ENCODE measurements around the gene LIMD2. TPM values are rescaled to one million over a fixed set of nuclear protein-coding genes. Genes with fewer than 3 reads are reported as not detected.

LIMD2 gene
- total and polyA plus RNA-seq, 2 of the 8 experiments (the other 6 are each of a cell fraction or from before 2014, with no cell fraction given) = 72.0 to 77.2 TPM

DNA sequence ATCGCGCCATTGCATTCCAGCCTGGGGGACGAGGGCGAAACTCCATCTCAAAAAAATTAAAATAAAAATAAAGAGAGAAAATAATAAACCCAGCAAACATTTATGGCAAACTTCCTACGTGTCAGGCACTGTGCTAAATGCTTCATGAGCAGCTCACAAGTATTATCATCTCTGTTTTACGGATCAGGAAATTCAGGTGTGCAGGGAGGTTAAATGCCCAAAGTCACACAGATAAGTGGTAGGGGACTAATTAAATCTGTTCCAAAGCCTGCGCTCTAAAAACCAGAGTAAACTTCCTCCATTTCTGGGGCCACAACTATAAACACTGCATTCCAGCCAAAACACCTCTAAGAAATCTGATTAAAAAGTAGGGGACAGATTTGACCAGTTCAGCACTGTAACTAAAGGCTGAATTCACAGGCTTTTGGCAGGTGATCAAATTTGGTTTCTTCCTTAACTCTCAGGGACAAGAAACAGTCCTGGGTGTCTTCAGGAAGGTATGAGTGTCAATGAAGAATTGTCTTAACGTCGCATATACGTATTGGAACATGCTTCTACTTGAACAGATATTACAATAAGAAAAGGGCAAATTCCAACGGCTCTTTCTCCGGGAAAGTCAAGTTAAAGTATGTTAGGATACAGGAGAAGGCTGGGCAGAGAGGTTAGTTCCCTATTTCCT lies 40.7 kb upstream of the LIMD2 start:
- WGBS, 2 experiments (ENCODE audit: extremely low coverage in 1 of 2, insufficient coverage in 1 of 2, insufficient read length in 1 of 2, insufficient replicate concordance in 2 of 2, low coverage in 1 of 2, low lambda C conversion rate in 2 of 2, missing lambda C conversion rate in 1 of 2) = 48% methylated on average over 12 of the region's 12 CpGs; no CpG with 5 or more reads in 1 of the 2 experiments
- Histone ChIP-seq H3K27ac (ENCODE audit: low read depth, low read length) (no peak overlapping the region), H2AK5ac (ENCODE audit: low read depth, low read length) (no peak overlapping the region), H3K4me3 (ENCODE audit: extremely low read depth in 1 of 4, insufficient read depth in 2 of 4, low read depth in 3 of 4, low read length in 4 of 4) (peak overlapping the region; percentile 56 to 95 (median 88)), H2AFZ (ENCODE audit: low read length) (0 out of 2 replicates have a peak overlapping the region, but pooled peaks have one; percentile 22), H3K4ac (replicated peaks; ENCODE audit: insufficient read length, low read depth, low read length) (no peak overlapping the region), H3K79me2 (ENCODE audit: control insufficient read depth in 1 of 2, insufficient read depth in 2 of 2, low read length in 2 of 2) (peaks cover 0 to 10% of the 10 kb centered on the region in 2 experiments; a peak in 2 of 4 replicates), H3K79me1 (ENCODE audit: low read depth, low read length) (no peaks in the 10 kb centered on the region; the same call in 1 of the 2 replicates), H3K9ac (replicated peaks in 1 of 4; ENCODE audit: extremely low read depth in 1 of 4, low read depth in 3 of 4, low read length in 3 of 4) (peak overlapping the region in 3 of 4 experiments; percentile 5 to 74 (median 69); a peak in 4 of 7 replicates), H4K20me1 (replicated peaks in 1 of 2; ENCODE audit: control insufficient read depth in 1 of 2, insufficient read depth in 2 of 2, low read length in 2 of 2) (no peaks in the 10 kb centered on the region), H3K9me3 (ENCODE audit: insufficient read depth in 2 of 2, low read depth in 1 of 2, low read length in 1 of 2) (no peaks in the 10 kb centered on the region), H3K14ac (ENCODE audit: insufficient read length) (no peak overlapping the region), H3K4me1 (replicated peaks in 1 of 4; ENCODE audit: control insufficient read depth in 3 of 4, insufficient read depth in 4 of 4, low read length in 3 of 4) (peaks cover 0 to 3% (median 0%) of the 10 kb centered on the region in 4 experiments; a peak in 2 of 7 replicates), H2BK120ac (replicated peaks; ENCODE audit: low read depth, low read length) (no peak overlapping the region), H2BK5ac (ENCODE audit: low read depth, low read length) (no peak overlapping the region), H2BK20ac (ENCODE audit: low read length) (no peak overlapping the region), H3K4me2 (ENCODE audit: insufficient read depth in 1 of 2, low read depth in 2 of 2, low read length in 2 of 2) (peak overlapping the region; percentile 75 to 90), H3K18ac (ENCODE audit: extremely low read depth, low read length) (no peak overlapping the region), H3K27me3 (replicated peaks in 1 of 4; ENCODE audit: control insufficient read depth in 3 of 4, extremely low read depth in 1 of 4, insufficient read depth in 3 of 4, low read length in 3 of 4) (no peaks in the 10 kb centered on the region), H4K91ac (replicated peaks; ENCODE audit: insufficient read length, low read length) (no peak overlapping the region), H3K56ac (replicated peaks; ENCODE audit: insufficient read length, low read depth, low read length) (no peak overlapping the region), H3K23ac (ENCODE audit: insufficient read length) (no peak overlapping the region), H2BK15ac (ENCODE audit: low read length) (no peak overlapping the region), H4K8ac (ENCODE audit: extremely low read depth, insufficient read depth, low read length) (no peak overlapping the region), H3K23me2 (ENCODE audit: low read depth, low read length) (peaks cover 6% of the 10 kb centered on the region), H2BK12ac (ENCODE audit: low read depth, low read length) (no peak overlapping the region), H3K36me3 (ENCODE audit: control insufficient read depth in 2 of 4, insufficient read depth in 4 of 4, low read length in 3 of 4) (peaks cover 0 to 2% (median under 1%) of the 10 kb centered on the region in 4 experiments; a peak in 4 of 8 replicates), H4K5ac (ENCODE audit: insufficient read length, low read depth, low read length) (no peak overlapping the region)
- ChIA-PET POLR2A (ENCODE audit: partially characterized antibody) (interaction anchor here (0.5 to 2.0 kb wide), 12 partner anchors 21 to 137 kb away, joined by 3 to 14 read pairs (median 4); partner anchors contain the start of genes CCDC47 and DDX42), CTCF (ENCODE audit: partially characterized antibody) (interaction anchor here (1.3 kb wide), 1 partner anchor 10 kb away, joined by 5 read pairs; no protein-coding TSS in a partner anchor)
- DNase-seq (ENCODE audit: low read depth in 1 of 2, low spot score in 2 of 2) (no peak), FAIRE-seq (no peak)
- no peak for TF ChIP-seq NANOG (IDR thresholded peaks at IDR 0.05; ENCODE audit: insufficient read depth, low read depth, low read length, poor library complexity, severe bottlenecking)
- TF ChIP-seq CBX5 (IDR thresholded peaks at IDR 0.05; ENCODE audit: low read depth, low read length) = no peak
- no peak for TF ChIP-seq ATF3 (IDR thresholded peaks at IDR 0.05; ENCODE audit: insufficient read depth, low read depth, low read length)
- TF ChIP-seq TEAD4 (IDR thresholded peaks at IDR 0.05; ENCODE audit: low read depth, low read length) = no peak
- no peak for TF ChIP-seq RAD21 (IDR thresholded peaks at IDR 0.05 in 1 of 2, conservative IDR thresholded peaks at IDR 0.05 in 1 of 2; ENCODE audit: low read depth in 2 of 2, low read length in 2 of 2)
- no peak for TF ChIP-seq KDM4A (IDR thresholded peaks at IDR 0.05; ENCODE audit: low read depth, low read length, severe bottlenecking)
- no peak for TF ChIP-seq SAP30 (IDR thresholded peaks at IDR 0.05; ENCODE audit: insufficient read depth, insufficient replicate concordance, low read length)
- TF ChIP-seq POLR2AphosphoS5 (IDR thresholded peaks at IDR 0.05; ENCODE audit: low read depth, low read length) = no peak
- no peak for TF ChIP-seq TAF1 (IDR thresholded peaks at IDR 0.05; ENCODE audit: low read depth, low read length)
